Small intestine (tissue), 7 donors: ENCODE results near the gene PI4K2A. TPM values are rescaled to one million over a fixed set of nuclear protein-coding genes. Genes with fewer than 3 reads are reported as not detected.

Experiments
- DNase-seq, 2 donors: peaks; one replicate each; pipeline versions ENCODE4 v3.0.0 to v3.0.0-alpha.2; 2013
- FAIRE-seq: peaks from 2 replicates; lab custom pipeline; 2012; peaks lifted over from hg19 to GRCh38; lab: Jason Lieb, UNC
- H3K27ac ChIP-seq, 3 donors: one replicate each; pipeline ENCODE4 v1.5.1; 2013; ENCODE audit warnings: low read length in 2 of 3, mild to moderate bottlenecking in 2 of 3, control low read depth in 1 of 3, inconsistent platforms in 1 of 3, low read depth in 1 of 3, moderate library complexity in 1 of 3
- H3K27me3 ChIP-seq, 3 donors: one replicate each; pipeline ENCODE4 v1.6.1; 2013; ENCODE audit warnings: low read length in 3 of 3, inconsistent platforms in 1 of 3; ENCODE audit not compliant: control insufficient read depth in 3 of 3, insufficient read depth in 3 of 3
- H3K36me3 ChIP-seq, 3 donors: one replicate each; pipeline ENCODE4 v1.6.1; 2013; ENCODE audit warnings: low read length in 3 of 3, inconsistent platforms in 1 of 3, low read depth in 1 of 3, mild to moderate bottlenecking in 1 of 3, moderate library complexity in 1 of 3; ENCODE audit not compliant: control insufficient read depth in 3 of 3, insufficient read depth in 2 of 3
- H3K4me1 ChIP-seq, 3 donors: one replicate each; pipeline ENCODE4 v1.6.1; 2013; ENCODE audit warnings: low read length in 2 of 3, inconsistent platforms in 1 of 3, low read depth in 1 of 3, mild to moderate bottlenecking in 1 of 3, moderate library complexity in 1 of 3; ENCODE audit not compliant: control insufficient read depth in 3 of 3, insufficient read depth in 2 of 3
- H3K4me3 ChIP-seq, 3 donors: one replicate each; pipeline ENCODE4 v1.5.1; 2013; ENCODE audit warnings: low read length in 3 of 3, control low read depth in 1 of 3, inconsistent platforms in 1 of 3, low read depth in 1 of 3, mild to moderate bottlenecking in 1 of 3, moderate library complexity in 1 of 3
- H3K9me3 ChIP-seq, 2 donors: one replicate each; pipeline ENCODE4 v1.6.1; 2013; ENCODE audit warnings: low read depth in 1 of 2, low read length in 1 of 2; ENCODE audit not compliant: control insufficient read depth in 2 of 2, insufficient read depth in 1 of 2
- WGBS, 3 donors: extraction: QIAGEN DNeasy Blood & Tissue Kit; methylation state at CpG; one replicate each; pipeline ENCODE4 v1.1.7; 2013; 5-methylcytosine and 5-hydroxymethylcytosine counted together
- polyA plus RNA-seq, 4 donors: library from polyadenylated mRNA; stranded (reverse) in 3 of 4; unstranded in 1 of 4; fragments of 200-250 nt in 3 of 4; fragments of 120-200 nt in 1 of 4; gene quantifications; one replicate each; pipeline versions ENCODE4 v1.2.1 to v1.2.3, GENCODE V29; 2013
- donor health status: healthy with polysubstance abuse.
- donor health status: control.
- donor health status: control.
- donor health status: Bipolar disorder and iron deficiency.
- donor health status: healthy.

The PI4K2A gene
- polyA plus RNA-seq, 4 donors, result 9.5 to 34.0 (median 12.0) TPM

DNA sequence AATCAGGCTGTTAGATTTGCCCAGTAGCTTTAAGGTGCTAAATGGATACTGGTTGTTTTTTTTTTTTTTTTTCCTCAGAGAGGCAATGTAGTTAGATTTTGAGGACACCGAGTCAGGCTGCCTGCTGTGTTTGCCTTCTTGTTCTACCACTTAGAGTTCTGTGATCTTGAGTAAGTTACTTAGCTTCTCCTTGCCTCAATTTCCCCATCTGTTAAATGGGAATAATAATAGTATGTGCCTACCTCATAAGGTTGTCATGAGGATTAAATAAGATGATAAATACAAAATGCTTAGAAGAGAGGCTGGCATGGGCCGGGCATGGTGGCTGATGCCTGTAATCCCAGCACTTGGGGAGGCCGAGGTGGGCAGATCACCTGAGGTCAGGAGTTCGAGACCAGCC, 21.7 kb upstream of the PI4K2A start:
- Histone ChIP-seq H3K9me3 (no peaks in the 10 kb centered on the region), H3K27me3 (no peaks in the 10 kb centered on the region), H3K36me3 (peaks cover 0 to 14% (median 0%) of the 10 kb centered on the region in 3 donors), H3K4me1 (peaks cover 0 to 8% (median 0%) of the 10 kb centered on the region in 3 donors), H3K4me3 (no peak overlapping the region), H3K27ac (no peak overlapping the region)
- 88 to 93% (median 92%) methylated on average over 4 of the region's 4 CpGs for WGBS, 3 donors
- FAIRE-seq (no peak), DNase-seq (no peak)

- Histone ChIP-seq H3K4me3 (no peak overlapping the region), H3K27ac (no peak overlapping the region)
- 65 to 93% (median 78%) methylated on average over 1 of the region's 1 CpG for WGBS, 3 donors
These were observed 17.2 kb upstream of the PI4K2A start for GRCh38 chr10:97623277-97623676.

GRCh38 chr10:97627731-97628130, 12.7 kb upstream of the PI4K2A start:
- WGBS, 3 donors, result 59 to 67% (median 62%) methylated on average over 4 of the region's 4 CpGs
- DNase-seq (no peak), FAIRE-seq (no peak)
- Histone ChIP-seq H3K27me3 (no peaks in the 10 kb centered on the region), H3K4me1 (peaks cover 0 to 12% (median 0%) of the 10 kb centered on the region in 3 donors), H3K36me3 (peaks cover 0 to 3% (median 0%) of the 10 kb centered on the region in 3 donors), H3K27ac (no peak overlapping the region), H3K4me3 (no peak overlapping the region), H3K9me3 (no peaks in the 10 kb centered on the region)

More at GRCh38 chr10:97623277-97623676, 17.2 kb upstream of the PI4K2A start:
- DNase-seq (peak in 1 of 2 donors; percentile 29), FAIRE-seq (no peak)
- Histone ChIP-seq H3K36me3 (peaks cover 0 to 3% (median 0%) of the 10 kb centered on the region in 3 donors), H3K4me1 (peaks cover 0 to 8% (median 0%) of the 10 kb centered on the region in 3 donors), H3K9me3 (no peaks in the 10 kb centered on the region), H3K27me3 (no peaks in the 10 kb centered on the region)

DNA sequence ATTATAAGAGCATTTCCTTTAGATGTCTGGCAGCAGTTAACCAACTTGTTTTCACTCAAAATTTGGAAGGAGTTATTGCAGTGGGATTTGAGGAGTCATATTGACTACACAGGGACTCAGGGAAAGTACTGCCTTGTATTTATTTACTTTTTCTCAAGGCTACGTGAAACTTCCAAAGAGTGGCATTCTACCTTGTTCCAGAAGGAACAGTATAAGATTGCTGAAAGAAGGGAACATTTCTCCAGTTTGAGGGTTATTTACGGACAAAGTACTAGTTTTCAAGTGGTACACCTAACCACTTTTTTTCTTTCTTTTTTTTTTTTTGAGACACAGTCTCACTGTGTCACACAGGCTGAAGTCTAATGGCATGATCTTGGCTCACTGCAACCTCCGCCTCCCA, 12.2 kb upstream of the PI4K2A start:
- Histone ChIP-seq H3K4me1 (peaks cover 0 to 7% (median 0%) of the 10 kb centered on the region in 3 donors), H3K27ac (no peak overlapping the region), H3K36me3 (peaks cover 0 to 3% (median 0%) of the 10 kb centered on the region in 3 donors), H3K9me3 (no peaks in the 10 kb centered on the region), H3K4me3 (no peak overlapping the region), H3K27me3 (no peaks in the 10 kb centered on the region)
- FAIRE-seq (no peak), DNase-seq (no peak)
- 80 to 87% (median 84%) methylated on average over 3 of the region's 3 CpGs for WGBS, 3 donors

DNA sequence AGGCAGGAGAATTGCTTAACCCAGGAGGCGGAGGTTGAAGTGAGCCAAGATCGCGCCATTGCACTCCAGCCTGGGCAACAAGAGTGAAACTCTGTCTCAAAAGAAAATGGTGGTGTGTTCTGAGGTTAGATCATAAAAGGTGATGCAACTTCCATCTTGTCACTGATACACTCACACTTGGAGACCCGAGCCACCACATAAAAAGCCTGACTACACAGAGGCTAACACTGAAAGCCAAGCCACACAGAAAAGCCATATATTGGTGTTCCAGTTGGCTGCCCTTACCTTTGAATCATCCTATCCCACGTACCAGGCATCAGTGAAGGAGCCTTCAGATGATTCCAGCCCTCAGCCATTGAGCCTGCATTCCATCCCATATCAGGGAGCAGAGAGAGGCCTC, 11.2 kb upstream of the PI4K2A start:
- Histone ChIP-seq H3K36me3 (peaks cover 0 to 3% (median 0%) of the 10 kb centered on the region in 3 donors), H3K9me3 (no peaks in the 10 kb centered on the region), H3K4me1 (peaks cover 0 to 4% (median 0%) of the 10 kb centered on the region in 3 donors), H3K4me3 (no peak overlapping the region), H3K27me3 (no peaks in the 10 kb centered on the region), H3K27ac (no peak overlapping the region)
- no peak for FAIRE-seq
- DNase-seq, result no peak
- whole genome bisulfite sequencing, 3 donors, result 90 to 94% (median 92%) methylated on average over 5 of the region's 5 CpGs

- DNase-seq (no peak), FAIRE-seq (no peak)
- Histone ChIP-seq H3K4me1 (peaks cover 0 to 4% (median 0%) of the 10 kb centered on the region in 3 donors), H3K4me3 (no peak overlapping the region), H3K36me3 (peaks cover 0 to 3% (median 0%) of the 10 kb centered on the region in 3 donors), H3K27ac (no peak overlapping the region), H3K27me3 (no peaks in the 10 kb centered on the region), H3K9me3 (no peaks in the 10 kb centered on the region)
These were observed 9.4 kb upstream of the PI4K2A start for GRCh38 chr10:97631098-97631497.

DNA sequence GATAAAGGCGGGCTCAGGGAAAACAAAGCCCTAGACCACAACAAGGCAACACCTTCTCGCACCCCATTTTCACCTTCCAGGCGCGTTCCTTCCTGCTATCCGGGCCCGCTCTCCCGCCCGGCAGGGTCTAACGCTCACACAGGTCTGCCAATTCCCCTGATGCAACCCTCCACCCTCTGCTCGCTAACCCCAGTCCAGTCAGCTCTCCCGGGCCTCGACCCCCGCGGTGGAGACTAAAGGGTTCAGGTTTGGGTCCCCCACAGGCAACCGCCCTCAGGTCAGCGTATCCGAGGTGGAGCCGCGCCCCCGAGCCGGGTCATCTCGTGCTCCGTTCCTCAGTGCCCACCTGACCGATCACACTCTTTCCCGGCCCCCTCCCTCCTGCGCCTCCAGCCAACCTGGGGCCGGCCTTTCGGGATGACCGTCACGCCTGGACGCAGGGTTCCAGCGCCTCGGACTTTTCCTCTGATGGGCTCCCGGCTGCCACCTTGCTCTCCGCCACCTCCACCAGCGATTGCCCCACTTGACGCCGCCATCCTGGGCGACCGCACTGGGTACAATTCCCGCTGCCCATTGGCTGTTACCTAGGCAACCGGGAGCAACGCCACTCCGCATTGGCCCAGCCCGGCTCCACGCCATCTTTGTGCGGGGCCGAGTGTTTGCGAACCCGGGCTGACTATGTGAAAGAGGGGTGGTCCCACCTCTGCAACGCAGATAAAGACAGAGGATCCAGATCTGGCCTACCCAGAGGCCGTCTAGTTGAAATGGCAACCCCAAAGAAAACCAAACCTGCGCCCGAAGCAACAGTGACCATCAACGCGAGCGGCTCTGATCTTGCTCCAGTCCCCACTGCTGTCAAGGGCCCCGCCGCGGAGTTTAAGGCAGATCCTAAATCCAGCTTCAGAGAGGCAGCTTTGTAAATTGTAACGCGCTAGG, 7.3 kb upstream of the PI4K2A start, which contains the start of gene MORN4:
Gene MORN4 (minus strand): TSS at position 552 of the 936 bp plus-strand sequence. CDS start 13,847 bp downstream, outside the sequence.
- Histone ChIP-seq H3K36me3 (peaks cover 0 to 3% (median 0%) of the 10 kb centered on the region in 3 donors), H3K27ac (peak within 1 kb of the TSS in 2 of 3 donors; percentile 31), H3K9me3 (no peaks in the 10 kb centered on the region), H3K4me3 (peak within 1 kb of the TSS; percentile 37 to 73 (median 67)), H3K4me1 (peaks cover 0 to 4% (median 0%) of the 10 kb centered on the region in 3 donors), H3K27me3 (no peaks in the 10 kb centered on the region)
- FAIRE-seq, result no peak
- DNase-seq, result peak; percentile 89 to 97
- WGBS, 3 donors, result 1 to 3% (median 2%) methylated on average over 58 to 62 of the region's 62 CpGs

GRCh38 chr10:97633921-97634320, 6.5 kb upstream of the PI4K2A start:
- Histone ChIP-seq H3K9me3 (no peaks in the 10 kb centered on the region), H3K36me3 (peaks cover 0 to 3% (median 0%) of the 10 kb centered on the region in 3 donors), H3K27ac (peak overlapping the region in 1 of 3 donors; percentile 31), H3K4me3 (peak overlapping the region in 2 of 3 donors; percentile 67 to 73), H3K27me3 (no peaks in the 10 kb centered on the region), H3K4me1 (peaks cover 0 to 4% (median 0%) of the 10 kb centered on the region in 3 donors)
- FAIRE-seq, result no peak
- DNase-seq, result peak in 1 of 2 donors; percentile 16
- WGBS, 3 donors, result 28 to 82% (median 39%) methylated on average over 8 of the region's 8 CpGs
